PC-3 (cell line): ENCODE results near the gene SUGCT. TPM values are rescaled to one million over a fixed set of nuclear protein-coding genes. Genes with fewer than 3 reads are reported as not detected.

Experiments
- ATAC-seq: fragments of 200-7000 bp; cut with Tn5 transposase; 2 replicates; pipeline ENCODE4 v1.9.1; 2020; ENCODE audit warnings: mild to moderate bottlenecking, moderate library complexity
- BruUV-seq: library from RNA; stranded (reverse); fragments of 400-500 nt; replicated peaks from 2 replicates; lab custom pipeline; 2021; lab: Mats Ljungman, UMichigan
- CTCF ChIA-PET: fragments of 300-600 bp; sonication (Branson Sonifier 250); formaldehyde crosslinking; loops from one replicate; lab custom pipeline; 2022; ENCODE audit warnings: antibody characterized with exemption; lab: Charles Lee
- POLR2A ChIA-PET: fragments of 300-600 bp; sonication (Branson Sonifier 250); formaldehyde crosslinking; loops from one replicate; lab custom pipeline; 2022; ENCODE audit warnings: antibody characterized with exemption; ENCODE audit not compliant: unreplicated experiment; lab: Charles Lee
- DNase-seq: peaks from one replicate; pipeline ENCODE4 v3.0.0-alpha.2; 2015
- H2AFZ ChIP-seq: fragments of 300-600 bp; sonication (generic); 2 replicates; pipeline ENCODE4 v1.6.0; 2016; ENCODE audit warnings: antibody characterized with exemption, low read length
- H3F3A ChIP-seq: fragments of 300-600 bp; sonication (generic); one replicate; pipeline ENCODE4 v1.6.0; 2017; ENCODE audit warnings: antibody characterized with exemption, low read length, control low read depth, mild to moderate bottlenecking; ENCODE audit not compliant: unreplicated experiment
- H3K27ac ChIP-seq: fragments of 300-600 bp; sonication (generic); 2 replicates; pipeline ENCODE4 v1.5.1; 2016; ENCODE audit warnings: mild to moderate bottlenecking, low read length
- H3K27me3 ChIP-seq: fragments of 300-600 bp; sonication (generic); 2 replicates; pipeline ENCODE4 v1.6.1; 2016; ENCODE audit warnings: low read length, mixed read lengths
- H3K36me3 ChIP-seq: fragments of 300-600 bp; sonication (generic); 2 replicates; pipeline ENCODE4 v1.6.1; 2016; ENCODE audit warnings: low read depth, mixed run types, low read length, mixed read lengths
- H3K4me1 ChIP-seq: fragments of 300-600 bp; sonication (generic); 2 replicates; pipeline ENCODE4 v1.5.1; 2016; ENCODE audit warnings: low read length; ENCODE audit not compliant: insufficient read depth
- H3K4me2 ChIP-seq: fragments of 300-600 bp; sonication (generic); 2 replicates; pipeline ENCODE4 v1.6.0; 2016; ENCODE audit warnings: low read length
- H3K4me3 ChIP-seq: fragments of 300-600 bp; sonication (generic); 2 replicates; pipeline ENCODE4 v1.5.1; 2016; ENCODE audit warnings: mild to moderate bottlenecking, low read length, mixed read lengths
- H3K79me2 ChIP-seq: fragments of 300-600 bp; sonication (generic); 2 replicates; pipeline ENCODE4 v1.6.1; 2017; ENCODE audit warnings: low read length, mixed read lengths
- H3K9ac ChIP-seq: fragments of 300-600 bp; sonication (generic); 2 replicates; pipeline ENCODE4 v1.6.0; 2016; ENCODE audit warnings: mild to moderate bottlenecking, low read length
- H3K9me2 ChIP-seq: fragments of 300-600 bp; sonication (generic); replicated peaks from 2 replicates; pipeline ENCODE4 v1.6.1; 2016; ENCODE audit warnings: mixed run types, low read length, mixed read lengths
- H3K9me3 ChIP-seq: fragments of 300-600 bp; sonication (generic); 2 replicates; pipeline ENCODE4 v1.6.1; 2016; ENCODE audit warnings: low read length, mixed read lengths
- H4K20me1 ChIP-seq: fragments of 300-600 bp; sonication (generic); 2 replicates; pipeline ENCODE4 v1.6.1; 2016; ENCODE audit warnings: low read length, mixed read lengths
- CTCF ChIP-seq: fragments of 300-600 bp; sonication (generic); conservative IDR thresholded peaks from 2 replicates; pipeline ENCODE4 v1.5.1; 2017; ENCODE audit warnings: antibody characterized with exemption, low read depth, mild to moderate bottlenecking, low read length
- EZH2 ChIP-seq: fragments of 300-600 bp; sonication (generic); IDR thresholded peaks from one replicate; pipeline ENCODE4 v1.6.1; 2017; ENCODE audit warnings: antibody characterized with exemption, mild to moderate bottlenecking, low read length; ENCODE audit not compliant: unreplicated experiment
- EZH2phosphoT487 ChIP-seq: fragments of 300-600 bp; sonication (generic); IDR thresholded peaks from 2 replicates; pipeline ENCODE4 v1.6.1; 2018; ENCODE audit warnings: mild to moderate bottlenecking, antibody characterized with exemption, low read length, borderline replicate concordance
- intact Hi-C: fragments of 100-400 bp; cut with micrococcal nuclease; formaldehyde crosslinking; loops from 2 replicates; pipeline ENCODE4 v1.9.0; 2023
- total RNA-seq: library from RNA; depleted of rRNA; stranded (reverse); fragments of >200 nt; gene quantifications from 2 replicates; pipeline ENCODE4 v1.2.3, GENCODE V29; 2014

SUGCT gene
- total RNA-seq, 1 experiment from 2014 or later = 2.9 TPM

DNA sequence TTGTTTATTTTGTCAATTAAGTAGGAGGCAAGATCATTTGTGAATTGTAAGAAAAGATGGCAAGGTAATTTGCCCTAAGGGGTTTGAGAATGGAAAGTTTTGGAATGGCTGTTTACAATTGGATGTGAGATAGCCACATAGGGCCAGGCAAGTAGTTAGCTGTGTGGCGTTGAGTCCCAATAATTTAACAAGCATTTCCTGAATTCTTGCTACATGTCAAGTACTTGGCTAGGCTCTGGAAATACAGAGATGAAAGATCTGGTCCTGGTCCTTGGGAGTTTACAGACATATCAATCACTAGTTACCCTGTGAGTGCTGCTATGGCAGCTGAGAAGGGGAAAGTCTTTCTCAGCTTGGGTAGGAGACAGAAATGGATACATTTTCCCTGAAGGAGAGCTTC is 401.6 kb downstream of the SUGCT start:
- no peak for TF ChIP-seq EZH2
- no peak for TF ChIP-seq EZH2phosphoT487
- TF ChIP-seq CTCF = no peak
- Histone ChIP-seq H3K9me2 (no peaks in the 10 kb centered on the region), H3K4me3 (no peak overlapping the region), H3F3A (no peaks in the 10 kb centered on the region), H2AFZ (no peak overlapping the region), H3K9ac (no peak overlapping the region), H3K36me3 (no peaks in the 10 kb centered on the region), H3K27ac (no peak overlapping the region), H3K4me2 (no peak overlapping the region), H3K4me1 (no peaks in the 10 kb centered on the region), H4K20me1 (no peaks in the 10 kb centered on the region), H3K79me2 (no peaks in the 10 kb centered on the region), H3K9me3 (no peaks in the 10 kb centered on the region), H3K27me3 (no peaks in the 10 kb centered on the region)
- POLR2A ChIA-PET = no interaction called here
- no peak for DNase-seq
- ATAC-seq = no peak
- no TSS peak for BruUV-seq
- intact Hi-C loops = no loop called here
- CTCF ChIA-PET = no interaction called here

GRCh38 chr7:40538281-40538680 is 403.5 kb downstream of the SUGCT start:
- TF ChIP-seq CTCF (no peak), EZH2 (no peak), EZH2phosphoT487 (no peak)
- no peak overlapping the region for H3K27ac ChIP-seq
- no peaks in the 10 kb centered on the region for H3K27me3 ChIP-seq
- no peak overlapping the region for H3K9ac ChIP-seq
- no peak for DNase-seq
- H3K4me1 ChIP-seq = no peaks in the 10 kb centered on the region
- no peak overlapping the region for H3K4me3 ChIP-seq
- ATAC-seq = no peak
- no peaks in the 10 kb centered on the region for H3K9me3 ChIP-seq
- intact Hi-C loops = no loop called here
- H3K4me2 ChIP-seq = no peak overlapping the region
- H3K79me2 ChIP-seq = no peaks in the 10 kb centered on the region
- CTCF ChIA-PET = no interaction called here
- H4K20me1 ChIP-seq = no peaks in the 10 kb centered on the region
- no peaks in the 10 kb centered on the region for H3F3A ChIP-seq
- no peak overlapping the region for H2AFZ ChIP-seq
- no peaks in the 10 kb centered on the region for H3K9me2 ChIP-seq
- POLR2A ChIA-PET = no interaction called here
- no TSS peak for BruUV-seq
- no peaks in the 10 kb centered on the region for H3K36me3 ChIP-seq

- Histone ChIP-seq H3K4me2 (no peak overlapping the region), H3K36me3 (no peaks in the 10 kb centered on the region), H3K9me3 (no peaks in the 10 kb centered on the region), H3K9ac (no peak overlapping the region), H3K27me3 (no peaks in the 10 kb centered on the region), H3K4me1 (no peaks in the 10 kb centered on the region), H4K20me1 (no peaks in the 10 kb centered on the region), H3K4me3 (no peak overlapping the region), H3K27ac (no peak overlapping the region), H3K79me2 (no peaks in the 10 kb centered on the region), H2AFZ (no peak overlapping the region), H3F3A (no peaks in the 10 kb centered on the region), H3K9me2 (no peaks in the 10 kb centered on the region)
- ATAC-seq (no peak), DNase-seq (no peak)
- BruUV-seq = no TSS peak
- TF ChIP-seq CTCF (no peak), EZH2phosphoT487 (no peak), EZH2 (no peak)
- CTCF ChIA-PET = no interaction called here
- intact Hi-C loops = no loop called here
- POLR2A ChIA-PET = no interaction called here
These were observed 406.5 kb downstream of the SUGCT start for GRCh38 chr7:40541336-40541735.
